K562 (cell line): Measurements from ENCODE around the gene KDM4C. TPM values are rescaled to one million over a fixed set of nuclear protein-coding genes. Genes with fewer than 3 reads are reported as not detected.

ENCODE experiments used
- ATAC-seq: fragments of 200-7000 bp; cut with Tn5 transposase; 3 replicates; pipeline ENCODE4 v1.9.1; 2020; ENCODE audit warnings: moderate library complexity
- BruUV-seq: library from RNA; stranded (reverse); fragments of 400-500 nt; replicated peaks from 2 replicates; lab custom pipeline; 2021; lab: Mats Ljungman, UMichigan
- CTCF ChIA-PET: fragments of 300-600 bp; formaldehyde crosslinking; extraction: SDS; loops from one replicate; lab custom pipeline; 2021; ENCODE audit warnings: low intra/inter-chr PET ratio; lab: Yijun Ruan, JAX
- POLR2A ChIA-PET: fragments of 300-600, 350-650 bp; sonication (Branson Sonifier 250); formaldehyde crosslinking; extraction: SDS; loops from one replicate; lab custom pipeline; 2021; ENCODE audit warnings: antibody characterized with exemption, inconsistent platforms; lab: Yijun Ruan, JAX
- DNase-seq, 4 experiments: peaks; one replicate each; pipeline versions ENCODE4 v3.0.0 to v3.0.0-alpha.2; 2011 to 2018; ENCODE audit warnings: low spot score in 3 of 4, mixed read lengths in 3 of 4; ENCODE audit errors: extremely low read depth in 1 of 4
- FAIRE-seq: peaks from 2 replicates; lab custom pipeline; 2011; peaks lifted over from hg19 to GRCh38; lab: Jason Lieb, UNC
- H2AFZ ChIP-seq: 2 replicates; pipeline ENCODE4 v1.6.0; 2011; ENCODE audit warnings: low read depth, low read length, control low read depth, inconsistent platforms
- H3K27ac ChIP-seq: fragments of 200-600 bp; 3 replicates; pipeline ENCODE4 v1.8.0; 2011; ENCODE audit warnings: low read depth, mild to moderate bottlenecking, control low read depth, inconsistent platforms, low read length, moderate library complexity, mixed read lengths; ENCODE audit errors: extremely low read depth
- H3K27me3 ChIP-seq, 2 experiments: fragments of 300-600 bp in 1 of 2; 2 replicates in 1 of 2; 3 replicates in 1 of 2; pipeline versions ENCODE4 v1.6.0 to v1.8.0; 2011; ENCODE audit warnings: inconsistent platforms in 2 of 2, low read length in 2 of 2, mild to moderate bottlenecking in 1 of 2, mixed read lengths in 1 of 2, moderate library complexity in 1 of 2; ENCODE audit not compliant: control insufficient read depth in 2 of 2, insufficient read depth in 2 of 2
- H3K36me3 ChIP-seq: fragments of 300-600 bp; 3 replicates; pipeline ENCODE4 v1.8.0; 2011; ENCODE audit warnings: mild to moderate bottlenecking, low read length, inconsistent platforms; ENCODE audit not compliant: control insufficient read depth, insufficient read depth
- H3K4me1 ChIP-seq, 2 experiments: fragments of 200-600 bp in 1 of 2; replicated peaks in 1 of 2; 2 replicates in 1 of 2; 3 replicates in 1 of 2; pipeline versions ENCODE4 v1.5.1 to v1.8.0; 2011; ENCODE audit warnings: inconsistent platforms in 2 of 2, low read length in 2 of 2, mild to moderate bottlenecking in 1 of 2, mixed read lengths in 1 of 2, moderate library complexity in 1 of 2; ENCODE audit not compliant: control insufficient read depth in 2 of 2, insufficient read depth in 2 of 2
- H3K4me2 ChIP-seq: 2 replicates; pipeline ENCODE4 v1.6.1; 2011; ENCODE audit warnings: low read length, control low read depth, inconsistent platforms, mixed read lengths; ENCODE audit not compliant: insufficient read depth
- H3K4me3 ChIP-seq: fragments of 200-600 bp; sonication (generic), shearing (Covaris generic); 2 replicates; pipeline ENCODE4 v1.5.1; 2016; ENCODE audit warnings: control low read depth, inconsistent platforms
- H3K79me2 ChIP-seq: fragments of 200-600 bp; 3 replicates; pipeline ENCODE4 v1.8.0; 2011; ENCODE audit warnings: low read length, inconsistent platforms; ENCODE audit not compliant: control insufficient read depth, insufficient read depth
- H3K9ac ChIP-seq, 2 experiments: 2 replicates each; pipeline versions ENCODE4 v1.6.0 to v1.6.1; 2011; ENCODE audit warnings: low read depth in 2 of 2, low read length in 2 of 2, control low read depth in 1 of 2, inconsistent platforms in 1 of 2, mild to moderate bottlenecking in 1 of 2, mixed read lengths in 1 of 2; ENCODE audit not compliant: insufficient read depth in 1 of 2
- H3K9me1 ChIP-seq: one replicate; pipeline ENCODE4 v1.6.0; 2011; ENCODE audit warnings: inconsistent platforms, mild to moderate bottlenecking, low read length, moderate library complexity; ENCODE audit not compliant: control insufficient read depth, insufficient read depth
- H3K9me3 ChIP-seq: replicated peaks from 2 replicates; pipeline ENCODE4 v1.5.1; 2011; ENCODE audit warnings: low read depth, low read length, inconsistent platforms; ENCODE audit not compliant: control insufficient read depth, insufficient read depth
- H4K20me1 ChIP-seq: replicated peaks from 2 replicates; pipeline ENCODE4 v1.6.1; 2011; ENCODE audit warnings: low read length, inconsistent platforms, mixed read lengths; ENCODE audit not compliant: control insufficient read depth, insufficient read depth
- ARID1B ChIP-seq: fragments of 450-650 bp; IDR thresholded peaks from 2 replicates; pipeline ENCODE4 v1.6.1; 2016; ENCODE audit warnings: antibody characterized with exemption, mild to moderate bottlenecking, inconsistent platforms
- DPF2 ChIP-seq: fragments of 450-650 bp; IDR thresholded peaks from 2 replicates; pipeline ENCODE4 v1.6.1; 2016
- MEIS2 ChIP-seq: fragments of 450-650 bp; IDR thresholded peaks from 2 replicates; pipeline ENCODE4 v1.6.1; 2014; ENCODE audit warnings: mild to moderate bottlenecking; ENCODE audit not compliant: partially characterized antibody
- MTA2 ChIP-seq: fragments of 450-650 bp; IDR thresholded peaks from 2 replicates; pipeline ENCODE4 v1.6.1; 2016; ENCODE audit warnings: low read depth
- POLR2A ChIP-seq: fragments of 450-650 bp; conservative IDR thresholded peaks from 2 replicates; pipeline ENCODE4 v1.6.1; 2016
- PTBP1 ChIP-seq: fragments of 200-400 bp; formaldehyde crosslinking; IDR thresholded peaks from 2 replicates; pipeline ENCODE4 v1.6.1; 2017; ENCODE audit warnings: low read depth, low read length
- SMARCA4 ChIP-seq: fragments of 450-650 bp; IDR thresholded peaks from 2 replicates; pipeline ENCODE4 v1.6.1; 2016
- SMARCE1 ChIP-seq: fragments of 450-650 bp; IDR thresholded peaks from 2 replicates; pipeline ENCODE4 v1.7.1; 2016; ENCODE audit warnings: mild to moderate bottlenecking
- SMC3 ChIP-seq: conservative IDR thresholded peaks from 2 replicates; pipeline ENCODE4 v1.6.1; 2011; ENCODE audit warnings: low read depth, low read length, improper control_type of control experiment; ENCODE audit not compliant: insufficient read depth
- SOX6 ChIP-seq: fragments of 450-650 bp; IDR thresholded peaks from 2 replicates; pipeline ENCODE4 v1.6.1; 2014; ENCODE audit warnings: mild to moderate bottlenecking
- TCF3 ChIP-seq: sonication (generic); formaldehyde crosslinking; IDR thresholded peaks from 2 replicates; pipeline ENCODE4 v1.4.0; 2020; ENCODE audit warnings: mild to moderate bottlenecking, missing genetic modification reagents
- ZNF12 ChIP-seq: sonication (generic); formaldehyde crosslinking; IDR thresholded peaks from 2 replicates; pipeline ENCODE4 v1.4.0; 2020; ENCODE audit warnings: mild to moderate bottlenecking, missing genetic modification reagents
- ZNF121 ChIP-seq: sonication (generic); formaldehyde crosslinking; conservative IDR thresholded peaks from 2 replicates; pipeline ENCODE4 v1.8.0; 2022; ENCODE audit warnings: missing genetic modification reagents
- ZNF311 ChIP-seq: fragments of 250-450 bp; sonication (Bioruptor Pico); IDR thresholded peaks from 2 replicates; pipeline ENCODE4 v1.4.0; 2020; ENCODE audit warnings: mild to moderate bottlenecking, moderate library complexity
- ZNF57 ChIP-seq: fragments of 450-650 bp; formaldehyde crosslinking; IDR thresholded peaks from 2 replicates; pipeline ENCODE4 v1.4.0; 2020; ENCODE audit warnings: mild to moderate bottlenecking, moderate library complexity
- ZNF830 ChIP-seq: fragments of 250-450 bp; sonication (Bioruptor Pico); IDR thresholded peaks from 2 replicates; pipeline ENCODE4 v1.5.0; 2021; ENCODE audit warnings: mild to moderate bottlenecking
- WGBS: fragments of 100-300 bp; shearing (Covaris generic); methylation state at CpG from one replicate; pipeline ENCODE4 v1.1.6; 2016; ENCODE audit warnings: low coverage, mixed read lengths; ENCODE audit not compliant: insufficient coverage; ENCODE audit errors: missing lambda C conversion rate; 5-methylcytosine and 5-hydroxymethylcytosine counted together
- in situ Hi-C: fragments of 300-500 bp; cut with MboI; formaldehyde crosslinking; loops from 4 replicates; pipeline ENCODE4 v1.15.0; 2018; ENCODE audit warnings: inconsistent platforms, mixed read lengths
- intact Hi-C: fragments of 100-400 bp; cut with micrococcal nuclease; formaldehyde crosslinking; loops from 2 replicates; pipeline ENCODE4 v1.14.2; 2022
- polyA plus RNA-seq, 8 experiments: library from polyadenylated mRNA; depleted of rRNA in 4 of 8; stranded (reverse) in 5 of 8; unstranded in 3 of 8; fragments of >200 nt; fragmentation: Nextera tagmentation in 2 of 8; fragmentation: Illumina TruSeq in 1 of 8; extraction: Ambion mirVana in 2 of 8; extraction: Trizol in 1 of 8; gene quantifications; 2 replicates each; pipeline versions ENCODE4 v1.2.1 to v1.2.3, GENCODE V29; 2011 to 2014; ENCODE audit warnings: inconsistent platforms in 1 of 8, missing spikeins in 1 of 8
- total RNA-seq, 7 experiments: library from RNA; depleted of rRNA in 6 of 7; stranded (reverse); fragments of >200 nt in 6 of 7; fragmentation: Illumina TruSeq in 2 of 7; extraction: Trizol in 2 of 7; gene quantifications; 2 replicates each; pipeline versions ENCODE4 v1.2.1 to v1.2.3, GENCODE V29; 2011 to 2021; ENCODE audit warnings: low replicate concordance in 1 of 7
- TF ChIP-seq, protein P1 (sequence below): fragments of 250-450 bp; sonication (Bioruptor Pico); IDR thresholded peaks from 2 replicates; pipeline ENCODE4 v1.8.0; 2022; ENCODE audit warnings: moderate library complexity, mild to moderate bottlenecking, inconsistent platforms
- TF ChIP-seq, protein P2 (sequence below): sonication (generic); formaldehyde crosslinking; IDR thresholded peaks from 2 replicates; pipeline ENCODE4 v1.8.0; 2023; ENCODE audit warnings: missing genetic modification reagents, mild to moderate bottlenecking, borderline replicate concordance
- TF ChIP-seq, protein P3 (sequence below): fragments of 450-650 bp; IDR thresholded peaks from 2 replicates; pipeline ENCODE4 v1.6.1; 2016

Gene KDM4C
- total and polyA plus RNA-seq, 9 of the 15 experiments (the other 6 are each of a cell fraction or from before 2014, with no cell fraction given) = 5.4 to 17.0 (median 12.6) TPM

DNA sequence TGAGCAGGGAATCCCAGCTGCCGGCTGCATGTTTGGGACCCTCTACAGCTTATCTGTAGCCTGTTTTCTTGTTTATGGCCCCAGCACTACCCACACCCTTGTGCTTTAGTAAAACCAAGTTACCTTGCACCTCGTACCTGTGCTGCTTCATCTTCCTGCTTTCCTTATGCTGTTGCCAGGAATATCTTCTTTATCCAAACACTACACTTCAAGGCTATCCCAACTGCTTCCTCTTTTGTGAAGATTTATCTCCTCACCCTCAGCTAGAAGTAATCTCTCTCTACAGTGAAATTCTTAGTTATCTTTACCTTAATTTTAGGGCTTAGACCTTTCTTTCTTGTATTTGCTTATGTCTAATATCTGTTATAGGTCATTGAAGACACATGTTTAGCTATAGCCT lies 171.1 kb downstream of the KDM4C start:
- peak overlapping the region in 1 of 2 experiments; percentile 45; a peak in 2 of 4 replicates for H3K9ac ChIP-seq
- H3K9me3 ChIP-seq = no peaks in the 10 kb centered on the region
- no peak overlapping the region for H2AFZ ChIP-seq
- no peak for FAIRE-seq
- H3K27ac ChIP-seq = peak overlapping the region; percentile 88
- in situ Hi-C loops = no loop called here
- no peaks in the 10 kb centered on the region for H3K27me3 ChIP-seq
- intact Hi-C loops = no loop called here
- no peaks in the 10 kb centered on the region for H3K36me3 ChIP-seq
- ChIA-PET CTCF (no interaction called here), POLR2A (no interaction called here)
- no TSS peak for BruUV-seq
- peak; percentile 13 for ATAC-seq
- no peak overlapping the region for H3K4me3 ChIP-seq
- peaks cover 10 to 66% of the 10 kb centered on the region in 2 experiments; a peak in 4 of 5 replicates for H3K4me1 ChIP-seq
- H3K4me2 ChIP-seq = peak overlapping the region; percentile 66
- peaks cover 26% of the 10 kb centered on the region; the same call in 2 of the 3 replicates for H3K79me2 ChIP-seq
- H3K9me1 ChIP-seq = no peaks in the 10 kb centered on the region
- no peak for DNase-seq
- WGBS = 16% methylated on average over 2 of the region's 2 CpGs
- H4K20me1 ChIP-seq = no peaks in the 10 kb centered on the region
- no peak for TF ChIP-seq ZNF121 (CRISPR knock-in tag)
- TF ChIP-seq MTA2 = 0 out of 2 replicates have a peak, but pooled peaks have one; percentile 4
- TF ChIP-seq, protein P1, sequence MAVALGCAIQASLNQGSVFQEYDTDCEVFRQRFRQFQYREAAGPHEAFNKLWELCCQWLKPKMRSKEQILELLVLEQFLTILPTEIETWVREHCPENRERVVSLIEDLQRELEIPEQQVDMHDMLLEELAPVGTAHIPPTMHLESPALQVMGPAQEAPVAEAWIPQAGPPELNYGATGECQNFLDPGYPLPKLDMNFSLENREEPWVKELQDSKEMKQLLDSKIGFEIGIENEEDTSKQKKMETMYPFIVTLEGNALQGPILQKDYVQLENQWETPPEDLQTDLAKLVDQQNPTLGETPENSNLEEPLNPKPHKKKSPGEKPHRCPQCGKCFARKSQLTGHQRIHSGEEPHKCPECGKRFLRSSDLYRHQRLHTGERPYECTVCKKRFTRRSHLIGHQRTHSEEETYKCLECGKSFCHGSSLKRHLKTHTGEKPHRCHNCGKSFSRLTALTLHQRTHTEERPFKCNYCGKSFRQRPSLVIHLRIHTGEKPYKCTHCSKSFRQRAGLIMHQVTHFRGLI = no peak
- TF ChIP-seq SMC3 = no peak
- peak; percentile 30; the same call in 1 of the 2 replicates for TF ChIP-seq TCF3
- TF ChIP-seq POLR2A = no peak
- TF ChIP-seq, protein P2, sequence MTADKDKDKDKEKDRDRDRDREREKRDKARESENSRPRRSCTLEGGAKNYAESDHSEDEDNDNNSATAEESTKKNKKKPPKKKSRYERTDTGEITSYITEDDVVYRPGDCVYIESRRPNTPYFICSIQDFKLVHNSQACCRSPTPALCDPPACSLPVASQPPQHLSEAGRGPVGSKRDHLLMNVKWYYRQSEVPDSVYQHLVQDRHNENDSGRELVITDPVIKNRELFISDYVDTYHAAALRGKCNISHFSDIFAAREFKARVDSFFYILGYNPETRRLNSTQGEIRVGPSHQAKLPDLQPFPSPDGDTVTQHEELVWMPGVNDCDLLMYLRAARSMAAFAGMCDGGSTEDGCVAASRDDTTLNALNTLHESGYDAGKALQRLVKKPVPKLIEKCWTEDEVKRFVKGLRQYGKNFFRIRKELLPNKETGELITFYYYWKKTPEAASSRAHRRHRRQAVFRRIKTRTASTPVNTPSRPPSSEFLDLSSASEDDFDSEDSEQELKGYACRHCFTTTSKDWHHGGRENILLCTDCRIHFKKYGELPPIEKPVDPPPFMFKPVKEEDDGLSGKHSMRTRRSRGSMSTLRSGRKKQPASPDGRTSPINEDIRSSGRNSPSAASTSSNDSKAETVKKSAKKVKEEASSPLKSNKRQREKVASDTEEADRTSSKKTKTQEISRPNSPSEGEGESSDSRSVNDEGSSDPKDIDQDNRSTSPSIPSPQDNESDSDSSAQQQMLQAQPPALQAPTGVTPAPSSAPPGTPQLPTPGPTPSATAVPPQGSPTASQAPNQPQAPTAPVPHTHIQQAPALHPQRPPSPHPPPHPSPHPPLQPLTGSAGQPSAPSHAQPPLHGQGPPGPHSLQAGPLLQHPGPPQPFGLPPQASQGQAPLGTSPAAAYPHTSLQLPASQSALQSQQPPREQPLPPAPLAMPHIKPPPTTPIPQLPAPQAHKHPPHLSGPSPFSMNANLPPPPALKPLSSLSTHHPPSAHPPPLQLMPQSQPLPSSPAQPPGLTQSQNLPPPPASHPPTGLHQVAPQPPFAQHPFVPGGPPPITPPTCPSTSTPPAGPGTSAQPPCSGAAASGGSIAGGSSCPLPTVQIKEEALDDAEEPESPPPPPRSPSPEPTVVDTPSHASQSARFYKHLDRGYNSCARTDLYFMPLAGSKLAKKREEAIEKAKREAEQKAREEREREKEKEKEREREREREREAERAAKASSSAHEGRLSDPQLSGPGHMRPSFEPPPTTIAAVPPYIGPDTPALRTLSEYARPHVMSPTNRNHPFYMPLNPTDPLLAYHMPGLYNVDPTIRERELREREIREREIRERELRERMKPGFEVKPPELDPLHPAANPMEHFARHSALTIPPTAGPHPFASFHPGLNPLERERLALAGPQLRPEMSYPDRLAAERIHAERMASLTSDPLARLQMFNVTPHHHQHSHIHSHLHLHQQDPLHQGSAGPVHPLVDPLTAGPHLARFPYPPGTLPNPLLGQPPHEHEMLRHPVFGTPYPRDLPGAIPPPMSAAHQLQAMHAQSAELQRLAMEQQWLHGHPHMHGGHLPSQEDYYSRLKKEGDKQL (CRISPR knock-in tag) = no peak
- peak; percentile 64 for TF ChIP-seq ARID1B
- no peak for TF ChIP-seq ZNF311
- TF ChIP-seq MEIS2 = peak; percentile 71
- no peak for TF ChIP-seq ZNF57 (CRISPR knock-in tag)
- no peak for TF ChIP-seq ZNF830 (CRISPR knock-in tag)
- no peak for TF ChIP-seq PTBP1
- TF ChIP-seq SMARCE1 = peak; percentile 53
- TF ChIP-seq, protein P3, sequence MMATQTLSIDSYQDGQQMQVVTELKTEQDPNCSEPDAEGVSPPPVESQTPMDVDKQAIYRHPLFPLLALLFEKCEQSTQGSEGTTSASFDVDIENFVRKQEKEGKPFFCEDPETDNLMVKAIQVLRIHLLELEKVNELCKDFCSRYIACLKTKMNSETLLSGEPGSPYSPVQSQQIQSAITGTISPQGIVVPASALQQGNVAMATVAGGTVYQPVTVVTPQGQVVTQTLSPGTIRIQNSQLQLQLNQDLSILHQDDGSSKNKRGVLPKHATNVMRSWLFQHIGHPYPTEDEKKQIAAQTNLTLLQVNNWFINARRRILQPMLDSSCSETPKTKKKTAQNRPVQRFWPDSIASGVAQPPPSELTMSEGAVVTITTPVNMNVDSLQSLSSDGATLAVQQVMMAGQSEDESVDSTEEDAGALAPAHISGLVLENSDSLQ = peak; percentile 27; the same call in 1 of the 2 replicates
- peak; percentile 16; the same call in 1 of the 2 replicates for TF ChIP-seq SOX6
- TF ChIP-seq SMARCA4 = peak; percentile 61
- TF ChIP-seq ZNF12 = no peak
- peak; percentile 26; the same call in 1 of the 2 replicates for TF ChIP-seq DPF2
